SK-N-DZ (cell line): ENCODE measurements around the gene LRRC45. TPM values are rescaled to one million over a fixed set of nuclear protein-coding genes. Genes with fewer than 3 reads are reported as not detected.
"Not testable (repeated sequence)": the region's sequence is repeated elsewhere in the genome, so short reads cannot be mapped to it uniquely, and the experiment has no call there.

Experiments
- DNase-seq: peaks from one replicate; pipeline ENCODE4 v3.0.0-alpha.2; 2015; ENCODE audit warnings: low spot score
- polyA plus RNA-seq, 2 experiments: library from polyadenylated mRNA; depleted of rRNA; stranded (reverse); fragments of >200 nt; gene quantifications; 2 replicates each; pipeline ENCODE4 v1.2.3, GENCODE V29; 2014

The LRRC45 gene
- 35.1 and 52.1 TPM in 2 replicates for polyA plus RNA-seq (2014; cell fraction: cytosol; rRNA removed)
- 551 and 631 TPM in 2 replicates for polyA plus RNA-seq (2014; cell fraction: nucleus; rRNA removed)

- peak; percentile 100 for DNase-seq
Observed at GRCh38 chr17:82022981-82023446, at the start of gene LRRC45. LRRC45 (plus strand) TSS chr17:82023305; CDS start chr17:82023644, 339 bp downstream.

DNA sequence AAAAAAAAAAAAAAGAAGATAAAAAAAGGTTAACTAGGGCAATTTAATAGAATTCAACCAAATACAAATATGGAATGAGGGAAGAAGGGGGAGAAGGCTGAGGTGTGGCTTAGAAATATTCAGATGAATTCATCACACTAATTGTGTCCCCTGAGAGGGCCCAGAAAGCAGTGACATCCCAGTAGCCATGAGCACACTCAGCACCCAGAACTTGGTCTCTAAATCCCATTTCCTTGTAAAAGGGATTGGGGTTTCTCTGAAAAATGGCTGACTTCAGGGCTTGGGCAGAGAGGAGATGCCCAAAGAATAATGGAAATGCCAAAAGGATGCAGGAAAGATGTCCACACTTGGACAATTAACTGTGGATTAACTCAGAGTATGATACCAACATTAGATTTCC is 49.7 kb upstream of the LRRC45 start:
- no peak for DNase-seq

GRCh38 chr17:81976332-81977210 is 46.5 kb upstream of the LRRC45 start:
- peak; percentile 32 for DNase-seq

DNA sequence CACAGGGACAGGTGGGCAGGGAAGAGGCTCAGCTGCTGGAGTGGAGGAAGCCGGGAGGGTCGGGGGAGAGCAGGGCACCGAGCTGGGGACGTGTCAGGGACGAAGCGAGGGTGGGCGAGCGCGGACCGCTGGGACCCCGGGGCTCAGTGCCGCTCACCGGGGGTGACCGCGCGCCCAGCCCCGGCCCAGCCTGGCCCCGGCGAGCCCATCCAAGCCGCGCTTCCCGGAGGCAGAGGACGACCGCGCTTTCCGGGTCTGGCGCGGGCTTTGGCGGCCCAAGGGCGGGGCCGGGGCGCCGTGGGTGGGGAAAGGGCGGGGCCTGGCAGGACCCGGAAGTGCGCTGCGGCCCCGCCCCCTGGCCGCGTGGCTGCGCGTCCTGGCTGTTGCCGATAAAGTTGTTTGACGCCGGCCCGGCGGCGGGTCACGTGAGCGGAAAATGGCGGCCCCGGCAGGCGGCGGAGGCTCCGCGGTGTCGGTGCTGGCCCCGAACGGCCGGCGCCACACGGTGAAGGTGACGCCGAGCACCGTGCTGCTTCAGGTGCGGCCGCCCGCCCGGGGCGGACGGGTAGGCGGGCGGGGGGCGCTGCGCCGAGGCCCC is 45.8 kb upstream of the LRRC45 start, which contains the start of gene ASPSCR1:
TSS of gene ASPSCR1 (plus strand) at position 419 of the 598 bp plus-strand sequence. CDS start at position 437, 18 bp downstream.
- peak; percentile 89 for DNase-seq

- no peak for DNase-seq
Observed at GRCh38 chr17:81978524-81979298, 44.4 kb upstream of the LRRC45 start.

DNA sequence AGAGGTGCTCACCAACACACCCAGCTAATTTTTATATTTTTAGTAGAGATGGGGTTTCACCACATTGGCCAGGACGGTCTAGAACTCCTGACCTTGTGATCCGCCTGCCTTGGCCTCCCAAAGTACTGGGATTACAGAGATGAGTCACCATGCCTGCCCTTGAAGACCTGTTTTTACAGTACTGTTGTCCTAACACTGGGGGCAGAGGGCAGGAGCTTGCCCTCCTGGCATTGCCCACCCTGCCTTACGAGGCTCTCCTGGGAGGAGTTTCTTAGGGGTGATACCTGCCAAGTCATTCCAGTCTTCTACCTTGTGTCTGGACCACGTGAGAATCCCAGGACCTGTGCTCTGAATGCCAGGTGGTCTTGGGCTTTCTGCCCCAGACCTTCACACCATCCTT is 43.0 kb upstream of the LRRC45 start:
- DNase-seq: no peak

- no peak for DNase-seq
Observed at GRCh38 chr17:81980707-81981343, 42.3 kb upstream of the LRRC45 start.

DNA sequence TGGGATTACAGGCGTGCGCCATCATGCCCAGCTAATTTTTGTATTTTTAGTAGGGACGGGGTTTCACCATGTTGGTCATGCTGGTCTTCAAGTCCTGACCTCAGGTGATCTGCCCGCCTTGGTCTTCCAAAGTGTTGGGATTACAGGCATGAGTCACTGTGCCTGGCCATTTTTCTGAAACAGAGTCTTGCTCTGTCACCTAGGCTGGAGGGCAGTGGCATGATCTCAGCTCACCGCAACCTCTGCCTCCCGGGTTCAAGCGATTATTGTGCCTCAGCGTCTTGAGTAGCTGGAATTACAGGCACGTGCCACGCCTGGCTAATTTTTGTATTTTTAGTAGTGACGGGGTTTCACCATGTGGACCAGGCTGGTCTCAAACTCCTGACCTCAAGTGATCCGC is 41.6 kb upstream of the LRRC45 start:
- not testable (repeated sequence) for DNase-seq

DNA sequence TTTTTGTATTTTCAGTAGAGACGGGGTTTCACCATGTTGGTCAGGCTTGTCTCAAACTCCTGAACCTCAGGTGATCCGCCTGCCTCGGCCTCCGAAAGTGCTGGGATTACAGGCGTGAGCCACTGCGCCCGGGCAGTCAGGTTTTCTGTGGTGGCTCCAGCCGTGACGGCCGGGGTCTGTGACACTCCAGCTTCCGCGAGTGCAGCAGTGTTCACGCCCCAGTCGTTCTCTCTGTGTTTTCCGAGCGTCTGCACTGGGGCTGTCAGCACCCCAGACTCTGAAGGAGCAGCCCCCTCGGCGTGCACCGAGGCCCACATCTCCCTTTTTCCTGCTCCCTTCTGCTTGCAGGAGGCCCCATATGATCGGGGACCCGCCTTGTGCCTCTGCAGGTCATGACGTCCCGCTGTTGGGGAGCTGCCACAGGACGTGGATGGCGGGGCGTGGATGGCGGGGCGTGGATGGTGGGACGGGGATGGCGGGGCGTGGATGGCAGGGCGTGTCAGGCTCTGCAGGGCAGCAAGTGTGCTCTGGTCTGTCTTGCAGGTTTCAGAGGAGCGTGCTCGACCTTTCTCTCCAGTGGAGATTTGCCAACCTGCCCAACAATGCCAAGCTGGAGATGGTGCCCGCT is 40.0 kb upstream of the LRRC45 start:
- no peak for DNase-seq

GRCh38 chr17:81983639-81984373 is 39.3 kb upstream of the LRRC45 start:
- no peak for DNase-seq

DNA sequence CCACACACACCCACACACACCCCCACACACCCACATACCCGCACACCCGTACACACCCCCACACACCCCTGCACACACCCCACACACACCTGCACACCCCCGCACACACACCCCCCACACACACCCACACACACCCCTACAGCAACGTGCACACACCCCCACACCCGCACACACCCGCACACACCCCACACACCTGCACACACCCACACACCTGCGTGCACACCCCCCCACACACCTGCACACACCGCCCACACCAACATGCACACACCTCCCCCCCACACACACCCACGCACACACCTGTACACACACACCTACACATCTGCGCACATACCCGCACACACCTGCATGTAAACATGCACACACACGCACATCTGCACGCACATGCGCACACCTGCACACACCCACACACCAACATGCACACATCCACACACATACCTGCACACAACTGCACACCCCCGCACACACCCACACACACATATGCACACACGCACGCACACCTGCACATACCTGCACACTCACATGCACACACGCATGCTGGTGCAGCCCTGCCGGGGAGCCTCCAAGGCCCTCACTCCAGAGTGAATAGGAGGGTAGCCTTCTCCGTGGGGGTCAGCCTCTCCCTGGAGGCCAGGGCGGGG is 38.2 kb upstream of the LRRC45 start:
- no peak for DNase-seq

DNA sequence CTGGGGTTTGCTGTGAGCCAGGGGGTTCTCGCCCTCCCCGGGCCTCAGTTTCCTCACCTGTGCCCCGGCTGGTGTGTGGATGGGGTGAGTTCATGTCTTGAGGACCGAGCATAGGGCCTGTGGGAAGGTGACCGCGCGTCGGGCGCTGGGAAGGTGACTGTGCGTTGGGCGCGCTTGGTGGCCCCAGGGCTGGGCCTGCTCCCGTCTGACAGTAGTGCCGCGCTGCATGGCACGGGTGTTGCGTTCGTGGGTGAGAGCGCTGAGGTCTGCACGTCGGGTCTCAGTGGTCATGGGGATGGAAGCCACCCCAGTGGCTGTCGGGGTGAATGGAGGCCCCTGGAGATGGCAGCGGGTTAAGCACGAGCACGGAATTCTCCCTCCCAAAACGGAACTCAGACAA is 36.5 kb upstream of the LRRC45 start:
- no peak for DNase-seq

GRCh38 chr17:81987161-81987770 is 35.8 kb upstream of the LRRC45 start:
- no peak for DNase-seq

- no peak for DNase-seq
Observed at GRCh38 chr17:81990836-81991683, 32.0 kb upstream of the LRRC45 start.

GRCh38 chr17:81991684-81992305 is 31.3 kb upstream of the LRRC45 start:
- peak; percentile 76 for DNase-seq

DNA sequence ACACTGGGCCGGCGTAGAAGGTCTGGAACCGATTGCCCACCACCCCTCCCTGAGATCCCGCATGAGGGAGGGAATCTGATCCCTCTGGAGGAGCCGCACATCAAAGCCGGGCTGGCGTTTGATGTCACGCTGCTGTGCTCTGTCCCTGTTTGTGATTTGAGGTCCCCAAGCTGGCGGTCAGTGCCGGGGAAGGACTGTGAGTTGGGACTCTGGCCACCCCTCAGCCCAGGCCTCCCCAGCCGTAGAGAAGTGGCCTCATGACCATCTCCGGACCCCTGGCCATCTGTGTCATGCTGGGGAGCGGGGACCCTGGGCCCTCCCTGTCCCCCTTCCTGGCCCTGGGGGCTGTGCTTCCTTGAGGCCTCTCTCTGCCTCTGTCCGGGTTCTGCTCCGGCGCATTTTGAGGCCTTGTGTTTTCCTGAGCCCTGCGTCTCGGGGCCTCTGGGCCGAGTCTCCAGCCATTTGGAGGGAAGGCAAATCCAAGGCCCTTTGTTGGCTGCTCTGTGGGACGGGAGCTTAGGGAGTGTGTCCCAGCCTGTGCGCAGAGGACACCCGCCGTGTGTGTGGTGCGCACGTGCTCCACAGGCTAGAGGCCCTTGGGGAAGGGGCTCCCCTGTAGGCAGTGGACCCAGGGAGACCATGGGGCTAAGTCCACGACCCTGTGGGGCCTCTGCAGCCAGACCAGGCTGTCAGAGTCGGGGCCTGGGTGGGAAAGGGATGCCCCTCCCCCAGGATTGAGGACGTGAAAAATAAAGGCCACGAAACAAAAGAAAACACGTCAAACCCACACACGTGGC is 30.6 kb upstream of the LRRC45 start:
- DNase-seq: peak; percentile 54
